Gastroesophageal sphincter (tissue), 4 donors: ENCODE data around the gene NAA60. TPM values are rescaled to one million over a fixed set of nuclear protein-coding genes. Genes with fewer than 3 reads are reported as not detected.

Experiments
- ATAC-seq: fragments of 150-250 bp; one replicate; pipeline ENCODE4 v1.9.1; 2016; ENCODE audit warnings: mild to moderate bottlenecking, moderate library complexity
- H3K27ac ChIP-seq, 4 donors: fragments of 200-600 bp; sonication (generic) in 3 of 4; 1 replicate in 3 of 4; 2 replicates in 1 of 4; pipeline ENCODE4 v1.5.1; 2016 to 2019
- H3K27me3 ChIP-seq: fragments of 200-600 bp; sonication (generic); one replicate; pipeline ENCODE4 v1.5.1; 2019
- H3K36me3 ChIP-seq, 2 donors: fragments of 200-600 bp; sonication (generic); one replicate each; pipeline ENCODE4 v1.5.1; 2019; ENCODE audit warnings: control low read depth in 1 of 2
- H3K4me1 ChIP-seq, 3 donors: fragments of 200-600 bp; sonication (generic); 1 replicate in 2 of 3; 2 replicates in 1 of 3; pipeline ENCODE4 v1.5.1; 2016 to 2019; ENCODE audit warnings: control low read depth in 2 of 3
- H3K4me3 ChIP-seq, 2 donors: fragments of 200-600 bp; sonication (generic); one replicate each; pipeline ENCODE4 v1.5.1; 2019; ENCODE audit warnings: mild to moderate bottlenecking in 1 of 2, moderate library complexity in 1 of 2
- H3K9me3 ChIP-seq, 3 donors: fragments of 200-600 bp; sonication (generic); one replicate each; pipeline ENCODE4 v1.5.1; 2017 to 2019; ENCODE audit warnings: control low read depth in 2 of 3
- CTCF ChIP-seq, 4 experiments: fragments of 200-600 bp in 2 of 4; fragments of 450-650 bp in 2 of 4; sonication (generic) in 1 of 4; IDR thresholded peaks; one replicate each; pipeline ENCODE4 v1.5.1; 2017 to 2019; ENCODE audit warnings: antibody characterized with exemption in 4 of 4, mild to moderate bottlenecking in 2 of 4, moderate library complexity in 2 of 4
- EP300 ChIP-seq: sonication (generic); formaldehyde crosslinking; IDR thresholded peaks from one replicate; pipeline ENCODE4 v1.6.1; 2017; ENCODE audit warnings: antibody characterized with exemption, mild to moderate bottlenecking
- POLR2A ChIP-seq, 2 donors: fragments of 450-650 bp; IDR thresholded peaks; one replicate each; pipeline ENCODE4 v1.6.1; 2017; ENCODE audit warnings: antibody characterized with exemption in 2 of 2, mild to moderate bottlenecking in 2 of 2, moderate library complexity in 1 of 2
- POLR2AphosphoS5 ChIP-seq: sonication (generic); formaldehyde crosslinking; IDR thresholded peaks from one replicate; pipeline ENCODE4 v1.6.1; 2017; ENCODE audit warnings: antibody characterized with exemption
- WGBS, 2 donors: methylation state at CpG; one replicate each; pipeline ENCODE4 v1.1.5; 2018; ENCODE audit warnings: low coverage in 1 of 2; 5-methylcytosine and 5-hydroxymethylcytosine counted together
- small RNA-seq, 4 donors: library from RNA; depleted of rRNA; stranded (forward); fragments of <200 nt; gene quantifications; one replicate each; pipeline ENCODE3, GENCODE V24; 2016
- total RNA-seq, 4 donors: library from RNA; depleted of rRNA; stranded (reverse); fragments of >200 nt; gene quantifications; one replicate each; pipeline ENCODE4 v1.1.0, GENCODE V29; 2016

NAA60 gene
- total RNA-seq, 4 donors from 2014 or later, result 18.6 to 35.1 (median 28.5) TPM

- no peak for ATAC-seq
- no peak for TF ChIP-seq POLR2A (IDR thresholded peaks at IDR 0.05)
- TF ChIP-seq EP300, result no peak
- no peak for TF ChIP-seq POLR2AphosphoS5
- TF ChIP-seq CTCF (IDR thresholded peaks at IDR 0.05), result no peak
- no peak overlapping the region for H3K27ac ChIP-seq
- peaks cover 0 to 87% of the 10 kb centered on the region in 2 donors for H3K36me3 ChIP-seq
- H3K4me3 ChIP-seq, result no peak overlapping the region
- H3K9me3 ChIP-seq, result no peaks in the 10 kb centered on the region
- no peaks in the 10 kb centered on the region for H3K27me3 ChIP-seq
- peaks cover 0 to 6% (median 0%) of the 10 kb centered on the region in 3 donors for H3K4me1 ChIP-seq
These were observed 85.7 kb downstream of the NAA60 start for GRCh38 chr16:3529175-3529574.

GRCh38 chr16:3530371-3530914, 87.0 kb downstream of the NAA60 start:
- no peak for ATAC-seq
- WGBS, 2 donors, result 95 to 100% methylated on average over 5 to 9 of the region's 12 CpGs
- Histone ChIP-seq H3K9me3 (no peaks in the 10 kb centered on the region), H3K4me1 (peaks cover 0 to 9% (median 0%) of the 10 kb centered on the region in 3 donors), H3K27me3 (no peaks in the 10 kb centered on the region), H3K36me3 (peaks cover 0 to 87% of the 10 kb centered on the region in 2 donors), H3K4me3 (no peak overlapping the region), H3K27ac (no peak overlapping the region)
- TF ChIP-seq POLR2AphosphoS5 (no peak), POLR2A (IDR thresholded peaks at IDR 0.05) (no peak), EP300 (no peak), CTCF (IDR thresholded peaks at IDR 0.05) (no peak)

- Histone ChIP-seq H3K4me3 (no peak overlapping the region), H3K9me3 (no peaks in the 10 kb centered on the region), H3K36me3 (peaks cover 0 to 85% of the 10 kb centered on the region in 2 donors), H3K4me1 (peaks cover 0 to 24% (median 3%) of the 10 kb centered on the region in 3 donors), H3K27me3 (no peaks in the 10 kb centered on the region), H3K27ac (no peak overlapping the region)
- ATAC-seq, result no peak
- 90 to 92% methylated on average over 10 to 11 of the region's 12 CpGs for WGBS, 2 donors
- TF ChIP-seq POLR2A (IDR thresholded peaks at IDR 0.05) (no peak), POLR2AphosphoS5 (no peak)
These were observed 89.3 kb downstream of the NAA60 start for GRCh38 chr16:3532741-3533140.

- 96% methylated on average over 9 of the region's 10 CpGs; no CpG with 5 or more reads in 1 of the 2 donors for WGBS, 2 donors
- no peak for ATAC-seq
- H3K36me3 ChIP-seq, result peaks cover 0 to 80% of the 10 kb centered on the region in 2 donors
- H3K27ac ChIP-seq, result no peak overlapping the region
- H3K9me3 ChIP-seq, result no peaks in the 10 kb centered on the region
- no peaks in the 10 kb centered on the region for H3K27me3 ChIP-seq
- H3K4me1 ChIP-seq, result peaks cover 0 to 23% (median 3%) of the 10 kb centered on the region in 3 donors
- TF ChIP-seq CTCF (IDR thresholded peaks at IDR 0.05), result no peak
- TF ChIP-seq POLR2AphosphoS5, result no peak
- TF ChIP-seq EP300, result no peak
- no peak for TF ChIP-seq POLR2A (IDR thresholded peaks at IDR 0.05)
- H3K4me3 ChIP-seq, result no peak overlapping the region
These were observed 90.6 kb downstream of the NAA60 start for GRCh38 chr16:3534126-3534525.

GRCh38 chr16:3536271-3536731, 92.8 kb downstream of the NAA60 start:
- ATAC-seq, result no peak
- no peak for TF ChIP-seq POLR2A (IDR thresholded peaks at IDR 0.05)
- H3K9me3 ChIP-seq, result no peaks in the 10 kb centered on the region
- no peak overlapping the region for H3K4me3 ChIP-seq
- H3K27me3 ChIP-seq, result no peaks in the 10 kb centered on the region
- peaks cover 0 to 23% (median 3%) of the 10 kb centered on the region in 3 donors for H3K4me1 ChIP-seq
- 27 to 37% methylated on average over 3 of the region's 3 CpGs for WGBS, 2 donors
- peak overlapping the region in 3 of 4 donors; percentile 17 to 57 (median 46) for H3K27ac ChIP-seq
- H3K36me3 ChIP-seq, result peaks cover 0 to 85% of the 10 kb centered on the region in 2 donors

Small RNA genes within 50 kb of the gene (small RNA-seq; reads per million reads assigned to genes)
- 0 reads per million in 4 donors for gene MIR6126

Other genes starting within 250 kb of the NAA60 start
- 10 to 100 TPM in 2 of 4 donors, 1 to 10 TPM in 2; 5.2 to 11.8 (median 8.0) TPM for gene ZNF200, start 208.5 kb upstream of the NAA60 start, total RNA-seq
- 1 to 10 TPM; 1.2 to 3.4 (median 1.7) TPM for gene MEFV, start 187.0 kb upstream of the NAA60 start, total RNA-seq
- 10 to 100 TPM; 45.5 to 53.6 (median 47.6) TPM for gene ZNF263, start 160.2 kb upstream of the NAA60 start, total RNA-seq
- gene TIGD7, start 138.2 kb upstream of the NAA60 start, total RNA-seq, result 1 to 10 TPM; 4.4 to 8.3 (median 6.2) TPM
- gene ZNF75A, start 138.2 kb upstream of the NAA60 start, total RNA-seq, result 10 to 100 TPM; 19.0 to 28.8 (median 27.3) TPM
- gene OR2C1, start 87.8 kb upstream of the NAA60 start, total RNA-seq, result under 1 TPM in 1 of 4 donors, not detected in 3; 0.31 TPM
- 10 to 100 TPM; 11.4 to 25.5 (median 14.0) TPM for gene ZSCAN32, start 42.7 kb upstream of the NAA60 start, total RNA-seq
- gene ZNF174, start 42.5 kb upstream of the NAA60 start, total RNA-seq, result 10 to 100 TPM; 12.1 to 22.9 (median 22.3) TPM
- 1 to 10 TPM; 1.4 to 2.8 (median 2.2) TPM for gene ZNF597, start 176 bp upstream of the NAA60 start, total RNA-seq
- gene C16orf90, start 51.8 kb downstream of the NAA60 start, total RNA-seq, result not detected
- gene CLUAP1, start 57.3 kb downstream of the NAA60 start, total RNA-seq, result 10 to 100 TPM; 27.0 to 48.0 (median 30.1) TPM
- gene NLRC3, start 133.7 kb downstream of the NAA60 start, total RNA-seq, result 1 to 10 TPM; 1.1 to 5.8 (median 1.4) TPM
- gene SLX4, start 167.9 kb downstream of the NAA60 start, total RNA-seq, result 1 to 10 TPM; 1.4 to 5.6 (median 3.2) TPM
- gene DNASE1, start 211.0 kb downstream of the NAA60 start, total RNA-seq, result 10 to 100 TPM in 2 of 4 donors, 1 to 10 TPM in 2; 7.1 to 20.9 (median 11.0) TPM